NCI-H2196 (cell line): ENCODE data around the gene ZC3H10.
"Not testable (repeated sequence)": the region's sequence is repeated elsewhere in the genome, so short reads cannot be mapped to it uniquely, and the experiment has no call there.

ENCODE experiments used
- DNase-seq: peaks from one replicate; lab custom pipeline; 2025; ENCODE audit not compliant: unreplicated experiment; lab: John Stamatoyannopoulos, UW

Gene ZC3H10

DNA sequence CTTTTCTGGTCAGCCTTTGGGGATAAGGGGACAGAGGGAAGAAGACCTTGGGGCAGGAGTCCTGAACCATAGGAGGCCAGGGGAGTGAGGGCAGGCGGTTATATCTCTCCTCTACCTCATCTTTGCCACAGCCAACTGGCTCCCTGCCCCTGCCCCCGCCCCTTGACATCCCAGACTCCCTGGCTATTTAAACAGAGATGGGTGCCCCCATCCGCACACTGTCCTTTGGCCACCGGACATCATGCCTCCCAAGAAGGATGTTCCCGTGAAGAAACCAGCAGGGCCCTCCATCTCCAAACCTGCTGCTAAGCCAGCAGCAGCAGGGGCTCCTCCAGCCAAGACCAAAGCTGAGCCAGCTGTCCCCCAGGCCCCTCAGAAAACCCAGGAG is 35.6 kb downstream of the ZC3H10 start:
- DNase-seq = no peak

DNA sequence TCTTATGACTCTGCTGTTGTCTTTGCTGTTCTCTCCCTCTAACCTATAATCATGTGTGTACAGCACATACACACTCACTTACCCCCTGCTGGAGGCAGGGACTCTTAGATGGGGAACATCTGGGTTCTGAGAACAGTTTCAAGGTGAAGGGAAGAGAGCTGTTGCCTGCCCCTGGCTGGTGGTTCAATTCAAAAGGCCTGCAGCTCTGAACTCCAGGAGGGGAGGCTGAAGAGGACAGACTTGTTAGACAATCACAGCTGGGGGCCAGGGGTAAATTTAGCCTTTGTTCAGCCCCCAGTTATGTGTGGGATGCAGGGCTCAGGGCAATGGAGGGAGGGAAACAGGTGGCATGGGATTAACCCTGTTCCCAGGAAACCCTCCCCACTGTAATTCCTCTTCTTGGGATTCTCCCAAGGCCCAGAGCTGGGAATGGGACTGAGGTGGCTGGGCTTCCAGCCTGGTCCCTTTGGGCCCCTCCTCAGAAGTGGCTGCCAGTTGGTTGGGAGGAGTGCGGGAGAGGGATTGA is 36.2 kb downstream of the ZC3H10 start:
- no peak for DNase-seq

- no peak for DNase-seq
Observed at GRCh38 chr12:56154818-56155217, 36.8 kb downstream of the ZC3H10 start.

GRCh38 chr12:56155256-56155845 is 37.3 kb downstream of the ZC3H10 start:
- no peak for DNase-seq

- not testable (repeated sequence) for DNase-seq
Observed at GRCh38 chr12:56156464-56157200, 38.6 kb downstream of the ZC3H10 start.

GRCh38 chr12:56157201-56158028 is 39.3 kb downstream of the ZC3H10 start:
- peak; percentile 90 for DNase-seq

- peak; percentile 97 for DNase-seq
Observed at GRCh38 chr12:56158029-56158925, 40.2 kb downstream of the ZC3H10 start, which contains the start of gene MYL6. TSS of gene MYL6 (plus strand) at chr12:56158359. CDS start at chr12:56158402, 43 bp downstream.

DNA sequence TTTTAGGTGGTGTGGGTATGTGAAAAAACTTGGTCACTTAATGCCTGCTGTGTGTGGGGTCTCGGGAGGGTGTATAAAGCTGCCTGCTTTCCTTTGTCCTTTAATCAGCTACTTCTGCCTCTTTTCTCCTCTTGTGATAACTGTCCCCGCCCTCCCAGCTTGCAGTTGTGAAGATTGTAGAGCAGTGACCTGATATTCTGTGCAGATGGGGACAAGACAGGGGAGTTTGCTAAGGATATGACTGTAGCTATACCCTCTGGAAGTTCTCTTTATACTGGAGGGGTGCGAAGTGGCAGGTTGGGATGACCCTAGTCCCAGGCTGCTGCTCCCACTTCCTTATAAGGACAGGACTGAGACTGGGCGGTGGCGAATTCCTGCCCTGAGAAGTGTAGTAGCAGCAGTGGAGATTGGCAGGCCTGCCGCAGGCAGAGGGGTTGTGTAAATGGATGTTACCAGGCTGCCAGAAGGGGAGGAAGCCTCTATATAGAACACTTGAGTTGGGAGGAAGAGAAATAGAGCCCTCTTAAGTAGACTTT is 40.9 kb downstream of the ZC3H10 start:
- peak; percentile 42 for DNase-seq

DNA sequence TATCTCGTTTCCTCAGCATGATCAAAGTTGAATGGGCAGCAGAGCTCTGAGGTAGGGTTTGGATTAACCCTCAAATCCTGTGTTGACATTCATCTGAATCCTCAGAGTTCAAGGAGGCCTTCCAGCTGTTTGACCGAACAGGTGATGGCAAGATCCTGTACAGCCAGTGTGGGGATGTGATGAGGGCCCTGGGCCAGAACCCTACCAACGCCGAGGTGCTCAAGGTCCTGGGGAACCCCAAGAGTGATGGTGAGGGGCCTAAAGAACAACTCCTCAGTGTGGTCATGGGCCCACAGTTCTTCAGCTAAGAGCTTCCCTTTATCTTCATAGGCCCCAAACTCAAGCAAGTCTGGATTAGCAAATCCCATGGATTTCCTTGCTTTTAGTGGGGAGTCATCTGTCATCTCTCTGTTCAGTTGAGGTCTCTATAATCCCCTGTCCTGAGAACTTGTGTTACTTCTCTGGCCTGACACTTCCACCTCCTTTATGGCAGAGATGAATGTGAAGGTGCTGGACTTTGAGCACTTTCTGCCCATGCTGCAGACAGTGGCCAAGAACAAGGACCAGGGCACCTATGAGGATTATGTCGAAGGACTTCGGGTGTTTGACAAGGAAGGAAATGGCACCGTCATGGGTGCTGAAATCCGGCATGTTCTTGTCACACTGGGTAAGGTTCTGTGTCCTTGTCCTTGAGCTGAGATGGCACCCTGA is 41.6 kb downstream of the ZC3H10 start:
- no peak for DNase-seq

- DNase-seq = no peak
Observed at GRCh38 chr12:56160193-56160763, 42.2 kb downstream of the ZC3H10 start.

DNA sequence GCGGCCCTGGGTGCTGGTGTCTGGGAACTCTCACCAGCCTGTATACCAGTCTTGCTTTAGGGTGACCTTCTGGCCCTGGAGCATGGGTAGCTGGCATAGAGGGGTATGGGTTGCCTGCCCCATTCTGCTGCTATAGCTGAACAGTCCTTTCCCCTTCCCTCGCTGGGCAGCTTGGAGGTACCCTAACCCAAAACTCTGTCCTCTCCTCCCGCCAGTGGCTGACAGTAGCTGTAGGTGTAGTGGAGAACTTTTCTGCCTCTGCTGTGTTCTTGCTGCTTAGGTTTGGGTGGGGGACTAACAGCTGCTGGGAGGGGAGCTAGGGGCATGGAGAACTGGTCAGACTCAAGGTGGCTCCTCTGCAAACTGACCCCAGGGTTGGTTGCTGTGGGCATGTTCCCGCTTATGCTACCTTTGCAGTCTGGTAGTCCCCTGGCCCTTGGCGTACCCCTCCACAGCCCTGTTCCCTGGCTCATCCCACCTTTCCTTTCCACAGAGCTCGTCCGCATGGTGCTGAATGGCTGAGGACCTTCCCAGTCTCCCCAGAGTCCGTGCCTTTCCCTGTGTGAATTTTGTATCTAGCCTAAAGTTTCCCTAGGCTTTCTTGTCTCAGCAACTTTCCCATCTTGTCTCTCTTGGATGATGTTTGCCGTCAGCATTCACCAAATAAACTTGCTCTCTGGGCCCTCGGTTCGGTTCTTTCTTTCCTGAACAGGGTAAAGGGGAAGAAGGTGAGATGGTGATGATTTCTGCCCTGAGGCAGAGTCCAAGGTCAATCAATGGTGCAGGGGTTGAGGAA is 43.0 kb downstream of the ZC3H10 start:
- no peak for DNase-seq

DNA sequence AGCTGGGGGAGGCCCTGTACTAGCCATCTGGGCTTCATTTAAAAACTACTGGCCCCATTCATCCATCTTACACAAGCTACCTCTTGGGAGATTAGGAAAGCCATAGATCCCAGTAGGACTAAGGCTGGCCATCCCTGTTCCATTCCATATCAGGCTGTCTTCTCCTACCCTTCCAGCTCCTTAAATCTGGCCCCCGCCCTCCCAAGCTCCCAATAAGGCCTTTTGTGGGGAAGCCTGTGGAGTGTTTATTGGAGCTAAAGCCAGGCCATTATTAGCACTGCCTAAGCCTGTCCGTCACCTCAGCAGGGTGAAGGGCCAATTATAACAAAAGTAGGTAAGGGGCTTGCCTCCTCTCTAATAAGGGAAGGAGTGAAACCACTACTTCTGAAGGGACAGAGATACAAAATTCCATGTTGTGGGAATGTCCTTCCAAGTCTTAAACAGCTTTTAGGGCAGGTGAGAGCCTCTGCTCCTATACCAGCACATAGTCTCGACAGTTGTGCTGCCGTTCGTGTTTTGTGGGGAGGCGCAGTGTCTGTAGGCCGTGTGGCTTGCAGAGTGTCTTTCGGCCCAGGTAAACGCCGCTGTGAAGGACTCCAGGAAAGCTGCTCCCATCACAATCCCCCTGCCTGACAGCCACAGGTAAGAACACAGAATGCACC is 43.8 kb downstream of the ZC3H10 start:
- no peak for DNase-seq

- no peak for DNase-seq
Observed at GRCh38 chr12:56162468-56163290, 44.6 kb downstream of the ZC3H10 start.

GRCh38 chr12:56163533-56164344 is 45.7 kb downstream of the ZC3H10 start:
- no peak for DNase-seq

- no peak for DNase-seq
Observed at GRCh38 chr12:56164345-56164729, 46.3 kb downstream of the ZC3H10 start.

GRCh38 chr12:56165369-56165768 is 47.3 kb downstream of the ZC3H10 start:
- no peak for DNase-seq
